Putamen (tissue), 1 donor: ENCODE results near the gene SAPCD1.

ENCODE experiments used
- DNase-seq: peaks from one replicate; pipeline ENCODE4 v3.0.0-alpha.2; 2016; ENCODE audit warnings: low spot score

The SAPCD1 gene

GRCh38 chr6:31752739-31753319 lies 9.6 kb upstream of the SAPCD1 start:
- DNase-seq: no peak

GRCh38 chr6:31758281-31758680 lies 4.2 kb upstream of the SAPCD1 start:
- no peak for DNase-seq

GRCh38 chr6:31760790-31761189 lies 1.7 kb upstream of the SAPCD1 start:
- DNase-seq: no peak

- DNase-seq: no peak
These were observed 1.1 kb upstream of the SAPCD1 start for GRCh38 chr6:31761343-31761742.

- DNase-seq: no peak
These were observed 592 bp downstream of the SAPCD1 start for GRCh38 chr6:31762878-31763618.

- DNase-seq: no peak
These were observed 1.1 kb downstream of the SAPCD1 start for GRCh38 chr6:31763619-31763940.

GRCh38 chr6:31764198-31764597 lies 1.7 kb downstream of the SAPCD1 start:
- no peak for DNase-seq

GRCh38 chr6:31765559-31765909 lies 3.1 kb downstream of the SAPCD1 start:
- DNase-seq: no peak

GRCh38 chr6:31765910-31766794 lies 3.7 kb downstream of the SAPCD1 start:
- DNase-seq: no peak

GRCh38 chr6:31767096-31767645 lies 4.7 kb downstream of the SAPCD1 start:
- no peak for DNase-seq

- no peak for DNase-seq
These were observed 6.2 kb downstream of the SAPCD1 start for GRCh38 chr6:31768363-31769257.

GRCh38 chr6:31769684-31770371 lies 7.4 kb downstream of the SAPCD1 start:
- DNase-seq: no peak

GRCh38 chr6:31770860-31771259 lies 8.4 kb downstream of the SAPCD1 start:
- DNase-seq: no peak

GRCh38 chr6:31771992-31772358 lies 9.5 kb downstream of the SAPCD1 start:
- DNase-seq: no peak

GRCh38 chr6:31775184-31775583 lies 12.7 kb downstream of the SAPCD1 start:
- no peak for DNase-seq

- DNase-seq: no peak
These were observed 13.4 kb downstream of the SAPCD1 start for GRCh38 chr6:31775633-31776484.

GRCh38 chr6:31776485-31776988 lies 14.1 kb downstream of the SAPCD1 start:
- no peak for DNase-seq

GRCh38 chr6:31776989-31777666 lies 14.7 kb downstream of the SAPCD1 start, which contains the start of gene VWA7:
TSS of gene VWA7 (minus strand) at chr6:31777328. CDS start at chr6:31776779, 549 bp downstream.
- DNase-seq: peak; percentile 43

- DNase-seq: no peak
These were observed 15.2 kb downstream of the SAPCD1 start for GRCh38 chr6:31777667-31778050.
